Stimulated activated CD8-positive, alpha-beta memory T cell treated with anti-CD3 and anti-CD28 coated beads, Interleukin-7, amount 100 ng/mL, for 1 hour (primary cell): ENCODE measurements around the gene CASZ1.

Experiments used
- DNase-seq, 2 donors: peaks; one replicate each; pipeline ENCODE4 v3.0.0-alpha.2; 2020; ENCODE audit warnings: low read depth in 2 of 2

The CASZ1 gene

GRCh38 chr1:10821388-10821787, 24.9 kb upstream of the CASZ1 start:
- DNase-seq: no peak

GRCh38 chr1:10820422-10820821, 24.0 kb upstream of the CASZ1 start:
- no peak for DNase-seq

- no peak for DNase-seq
Measured at GRCh38 chr1:10819198-10819901, 22.9 kb upstream of the CASZ1 start.

- DNase-seq: no peak
Measured at GRCh38 chr1:10818262-10819197, 22.1 kb upstream of the CASZ1 start.

- DNase-seq: no peak
Measured at GRCh38 chr1:10816743-10817369, 20.4 kb upstream of the CASZ1 start.

GRCh38 chr1:10816233-10816632, 19.8 kb upstream of the CASZ1 start:
- no peak for DNase-seq

GRCh38 chr1:10815858-10816195, 19.4 kb upstream of the CASZ1 start:
- no peak for DNase-seq

GRCh38 chr1:10814976-10815857, 18.8 kb upstream of the CASZ1 start:
- no peak for DNase-seq

GRCh38 chr1:10814312-10814711, 17.9 kb upstream of the CASZ1 start:
- DNase-seq: no peak

GRCh38 chr1:10813799-10814198, 17.4 kb upstream of the CASZ1 start:
- no peak for DNase-seq

- DNase-seq: no peak
Measured at GRCh38 chr1:10812387-10812915, 16.0 kb upstream of the CASZ1 start.

- no peak for DNase-seq
Measured at GRCh38 chr1:10808441-10808840, 12.0 kb upstream of the CASZ1 start.

GRCh38 chr1:10806966-10807365, 10.5 kb upstream of the CASZ1 start:
- no peak for DNase-seq

- no peak for DNase-seq
Measured at GRCh38 chr1:10803971-10804820, 7.8 kb upstream of the CASZ1 start.

- no peak for DNase-seq
Measured at GRCh38 chr1:10802944-10803715, 6.7 kb upstream of the CASZ1 start.

GRCh38 chr1:10800778-10801177, 4.3 kb upstream of the CASZ1 start:
- no peak for DNase-seq

- no peak for DNase-seq
Measured at GRCh38 chr1:10799726-10800125, 3.3 kb upstream of the CASZ1 start.

GRCh38 chr1:10795276-10796021, 997 bp downstream of the CASZ1 start:
- DNase-seq: no peak

GRCh38 chr1:10794724-10795275, 1.6 kb downstream of the CASZ1 start:
- no peak for DNase-seq
